ENCODE data around the gene NANOS1.

DNA sequence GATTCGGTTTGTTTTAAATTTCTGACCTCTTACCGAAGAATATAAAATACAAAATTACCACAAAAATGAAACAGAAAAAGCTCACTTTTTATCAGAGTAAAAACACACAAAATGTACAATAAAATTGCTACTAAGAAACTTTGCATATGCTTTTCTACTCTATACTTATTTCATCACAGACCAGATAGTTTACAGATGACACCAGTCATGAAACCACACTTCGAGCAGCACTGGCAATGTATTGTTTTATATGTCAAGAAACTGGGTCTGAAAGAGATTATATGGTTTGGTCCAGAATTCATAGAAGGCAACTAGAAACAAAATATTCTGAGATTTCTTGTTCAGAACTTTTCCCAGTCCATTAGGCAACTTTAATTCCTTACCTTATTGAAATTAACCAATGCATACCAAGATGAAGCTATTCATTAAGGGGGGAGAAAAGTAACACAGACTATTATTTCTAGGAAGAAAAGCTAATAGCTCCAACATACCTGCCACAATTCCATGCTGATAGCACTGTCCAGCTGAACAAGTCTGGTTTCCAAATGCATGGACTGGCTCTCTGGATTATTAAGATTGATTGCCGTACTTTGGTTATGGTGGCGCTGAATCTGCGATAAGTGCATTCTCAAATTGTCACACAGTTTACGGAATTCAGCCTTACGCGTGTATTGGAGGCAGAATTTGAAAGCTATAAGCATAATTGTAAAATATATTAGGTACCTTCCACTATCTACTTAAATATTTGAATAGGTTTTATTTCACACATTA lies 41.1 kb downstream of the NANOS1 start:
- TF ChIP-seq, protein P1, sequence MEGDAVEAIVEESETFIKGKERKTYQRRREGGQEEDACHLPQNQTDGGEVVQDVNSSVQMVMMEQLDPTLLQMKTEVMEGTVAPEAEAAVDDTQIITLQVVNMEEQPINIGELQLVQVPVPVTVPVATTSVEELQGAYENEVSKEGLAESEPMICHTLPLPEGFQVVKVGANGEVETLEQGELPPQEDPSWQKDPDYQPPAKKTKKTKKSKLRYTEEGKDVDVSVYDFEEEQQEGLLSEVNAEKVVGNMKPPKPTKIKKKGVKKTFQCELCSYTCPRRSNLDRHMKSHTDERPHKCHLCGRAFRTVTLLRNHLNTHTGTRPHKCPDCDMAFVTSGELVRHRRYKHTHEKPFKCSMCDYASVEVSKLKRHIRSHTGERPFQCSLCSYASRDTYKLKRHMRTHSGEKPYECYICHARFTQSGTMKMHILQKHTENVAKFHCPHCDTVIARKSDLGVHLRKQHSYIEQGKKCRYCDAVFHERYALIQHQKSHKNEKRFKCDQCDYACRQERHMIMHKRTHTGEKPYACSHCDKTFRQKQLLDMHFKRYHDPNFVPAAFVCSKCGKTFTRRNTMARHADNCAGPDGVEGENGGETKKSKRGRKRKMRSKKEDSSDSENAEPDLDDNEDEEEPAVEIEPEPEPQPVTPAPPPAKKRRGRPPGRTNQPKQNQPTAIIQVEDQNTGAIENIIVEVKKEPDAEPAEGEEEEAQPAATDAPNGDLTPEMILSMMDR (conservative IDR thresholded peaks at IDR 0.05; ENCODE audit: low read depth, low read length) = no peak
- no peak for TF ChIP-seq EZH2 (IDR thresholded peaks at IDR 0.05; ENCODE audit: low read length, unreplicated experiment)
